GM19035 (cell line): ENCODE measurements around the gene MRPS6.

Experiments
- ATAC-seq: cut with Tn5 transposase; IDR thresholded peaks from one replicate; pipeline ENCODE4 v1.9.1; 2021; ENCODE audit not compliant: unreplicated experiment

MRPS6 gene

DNA sequence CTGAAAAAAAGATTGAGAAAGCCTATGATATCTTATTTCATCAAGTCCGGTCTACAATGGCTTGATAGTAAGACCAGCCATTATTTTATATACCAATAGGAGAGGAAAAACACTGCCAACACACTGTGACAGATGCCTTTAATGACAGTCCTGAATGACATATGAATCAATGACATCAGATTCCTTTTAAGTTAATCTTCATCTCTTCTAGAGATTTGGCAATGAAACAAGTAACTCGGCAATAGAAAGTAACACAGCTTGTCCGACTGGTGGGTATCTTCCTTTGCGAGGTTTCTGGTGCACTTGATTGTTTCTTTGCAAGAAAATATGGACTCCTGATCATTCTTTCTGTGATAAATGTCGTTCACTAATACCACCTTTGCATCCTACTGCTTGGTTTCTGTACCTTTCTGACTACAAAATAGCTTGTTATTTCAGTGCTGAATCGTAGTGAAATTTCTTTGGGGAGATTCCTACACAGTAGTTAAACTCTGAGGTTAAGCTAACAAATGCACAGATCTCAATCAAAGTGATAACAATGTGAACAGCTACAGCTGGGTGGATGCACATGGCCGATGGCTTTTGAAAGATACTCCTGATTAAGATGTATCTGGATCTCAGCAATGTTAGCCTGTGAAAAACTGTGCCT lies 104.7 kb downstream of the MRPS6 start:
- no peak for ATAC-seq

GRCh38 chr21:34179204-34179935 lies 106.0 kb downstream of the MRPS6 start:
- ATAC-seq, result no peak

DNA sequence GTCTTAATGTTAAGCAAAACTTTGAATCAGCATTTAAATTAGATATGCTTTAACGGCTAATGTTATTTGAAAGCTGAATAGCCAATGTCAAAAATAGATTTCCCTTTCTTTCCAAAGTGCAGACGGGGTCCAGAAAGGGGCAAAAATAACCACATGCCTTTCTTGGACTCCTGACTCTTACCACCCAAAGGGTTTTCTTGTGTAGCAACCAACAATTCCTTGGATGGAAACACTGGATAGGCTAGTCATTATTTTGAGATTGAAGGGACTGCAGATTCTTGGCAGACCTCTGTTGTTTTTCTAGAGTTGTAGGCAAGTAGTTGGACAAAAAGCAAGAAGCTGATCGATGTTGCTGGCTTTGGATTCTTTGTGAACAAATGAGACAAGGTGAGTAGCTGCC lies 107.0 kb downstream of the MRPS6 start:
- no peak for ATAC-seq

GRCh38 chr21:34180826-34181359 lies 107.5 kb downstream of the MRPS6 start:
- ATAC-seq, result no peak

GRCh38 chr21:34181431-34182039 lies 108.2 kb downstream of the MRPS6 start:
- no peak for ATAC-seq

DNA sequence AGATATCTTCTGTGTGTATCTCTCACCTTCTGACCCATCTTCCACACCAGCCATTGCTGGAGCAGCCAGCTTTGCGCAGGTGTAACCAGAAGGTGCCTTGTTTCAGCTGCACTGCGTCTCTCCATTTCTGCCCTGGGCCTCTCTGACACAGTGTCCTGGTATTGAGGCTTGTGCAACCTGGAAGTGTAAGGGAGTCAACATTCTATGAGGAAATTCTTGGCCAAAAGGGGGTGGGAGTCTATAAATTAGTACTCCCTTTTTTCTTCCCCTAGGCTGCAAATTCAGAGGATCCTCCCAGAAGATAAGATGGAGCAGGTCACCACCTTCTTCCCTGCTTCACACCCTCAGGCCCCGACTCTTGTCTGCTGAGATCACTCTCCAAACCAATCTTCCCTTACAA lies 109.1 kb downstream of the MRPS6 start:
- no peak for ATAC-seq

DNA sequence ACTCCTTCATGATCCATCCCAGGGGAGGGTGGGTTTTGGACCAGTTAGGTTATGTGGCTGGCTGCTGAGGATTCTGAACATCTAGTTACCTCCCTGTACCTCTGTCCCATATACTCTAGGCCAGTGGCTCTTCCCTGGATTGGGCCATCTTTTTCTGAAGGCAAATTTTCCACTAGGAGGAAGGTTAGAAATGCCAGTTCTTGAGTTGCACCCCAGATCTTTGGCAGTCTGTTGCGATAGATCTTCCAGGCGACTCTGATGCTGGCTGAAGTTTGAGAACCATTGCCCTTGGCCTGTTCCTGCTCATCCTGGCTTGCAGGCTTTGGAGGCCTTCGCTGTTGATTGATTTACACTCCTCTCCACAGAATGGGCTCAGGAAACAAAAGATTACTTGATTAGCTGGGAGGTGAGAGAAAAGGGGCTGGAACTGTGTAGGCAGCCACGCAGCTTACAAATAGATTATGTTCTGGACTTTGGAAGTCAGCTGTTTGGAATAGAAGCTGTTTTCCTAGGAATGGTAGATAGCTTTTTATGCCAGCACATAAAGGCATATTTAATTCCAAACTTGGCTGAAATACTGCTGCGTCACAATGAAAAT lies 110.1 kb downstream of the MRPS6 start:
- ATAC-seq, result no peak

GRCh38 chr21:34184232-34184631 lies 110.9 kb downstream of the MRPS6 start:
- ATAC-seq, result no peak

DNA sequence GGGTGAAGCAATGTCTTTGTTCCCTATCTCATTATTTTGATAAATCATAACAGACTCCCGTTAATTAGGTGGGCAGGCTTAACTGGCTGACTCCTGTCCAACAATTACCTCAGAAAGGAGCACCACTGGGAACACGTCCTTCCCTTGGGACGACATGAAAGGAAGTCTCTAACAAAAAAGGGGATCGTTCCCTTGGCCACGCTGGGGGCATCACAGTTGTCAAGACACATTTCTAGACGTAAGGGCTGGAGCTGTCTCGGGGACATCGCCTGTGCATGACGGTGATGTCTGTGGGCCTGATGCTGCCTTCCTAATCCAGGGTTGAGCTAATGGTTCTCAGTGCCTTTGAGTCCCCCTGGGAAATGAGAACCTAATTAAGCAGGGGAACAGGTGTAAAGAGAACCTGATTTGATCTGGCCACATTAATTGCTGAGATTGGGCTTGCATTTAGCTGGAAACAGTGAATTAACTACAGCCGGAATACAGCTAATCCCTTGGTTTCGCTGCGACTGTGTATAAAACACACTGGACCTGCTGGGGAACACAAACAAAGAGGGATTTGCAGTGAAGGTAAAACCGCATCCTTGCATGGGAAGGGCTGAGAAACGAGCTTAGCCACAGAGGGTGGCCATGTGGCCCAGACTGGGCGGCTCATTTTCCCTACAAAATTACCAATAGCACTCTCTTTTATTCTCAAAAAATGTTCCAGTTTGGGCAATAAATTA lies 111.8 kb downstream of the MRPS6 start:
- no peak for ATAC-seq

DNA sequence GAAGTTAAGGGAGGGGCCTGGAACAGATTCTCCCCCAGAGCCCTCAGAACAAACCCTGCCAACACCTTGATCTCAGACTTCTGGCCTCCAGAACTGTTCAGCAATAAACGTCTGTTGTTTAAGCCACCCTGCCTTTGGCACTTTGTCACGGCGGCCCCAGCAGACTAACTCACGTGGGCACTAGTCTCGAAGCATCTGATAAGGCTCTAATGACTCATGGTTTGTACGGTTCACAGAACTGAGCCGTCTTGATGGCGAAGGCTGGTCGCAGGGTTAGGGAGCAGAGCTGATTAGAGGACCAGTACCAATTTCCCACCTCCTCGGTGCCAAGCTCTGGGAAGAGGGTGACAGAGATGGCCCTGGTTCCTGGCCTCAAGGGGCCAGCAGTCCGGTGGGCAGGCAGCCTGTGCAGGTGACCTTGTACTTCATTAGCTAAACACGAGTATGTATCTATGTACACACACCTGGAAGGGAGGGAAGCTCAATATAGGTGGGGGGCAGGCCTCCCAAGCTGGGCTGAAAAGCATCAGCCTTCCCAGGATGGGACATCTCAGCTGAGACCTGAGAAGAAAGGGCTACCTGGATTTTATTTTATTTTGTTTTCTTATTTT lies 112.8 kb downstream of the MRPS6 start:
- no peak for ATAC-seq

- no peak for ATAC-seq
Measured at GRCh38 chr21:34187935-34188334, 114.6 kb downstream of the MRPS6 start.

DNA sequence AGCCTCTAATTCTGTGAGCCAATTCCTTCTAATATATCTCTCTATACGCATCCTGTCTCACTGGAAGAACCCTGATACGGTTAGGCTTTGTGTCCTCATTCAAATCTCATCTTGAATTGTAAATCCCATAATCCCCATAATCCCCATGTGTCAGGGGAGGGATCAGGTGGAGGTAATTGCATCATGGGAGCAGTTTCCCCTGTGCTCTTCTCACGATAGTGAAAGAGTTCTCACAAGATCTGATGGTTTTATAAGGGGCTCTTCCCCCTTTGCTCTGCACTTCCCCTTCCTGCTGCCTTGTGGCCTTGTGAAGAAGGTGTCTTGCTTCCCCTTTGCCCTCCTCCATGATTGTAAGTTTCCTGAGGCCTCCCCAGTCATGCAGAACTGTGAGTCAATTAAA lies 116.1 kb downstream of the MRPS6 start:
- ATAC-seq, result no peak

DNA sequence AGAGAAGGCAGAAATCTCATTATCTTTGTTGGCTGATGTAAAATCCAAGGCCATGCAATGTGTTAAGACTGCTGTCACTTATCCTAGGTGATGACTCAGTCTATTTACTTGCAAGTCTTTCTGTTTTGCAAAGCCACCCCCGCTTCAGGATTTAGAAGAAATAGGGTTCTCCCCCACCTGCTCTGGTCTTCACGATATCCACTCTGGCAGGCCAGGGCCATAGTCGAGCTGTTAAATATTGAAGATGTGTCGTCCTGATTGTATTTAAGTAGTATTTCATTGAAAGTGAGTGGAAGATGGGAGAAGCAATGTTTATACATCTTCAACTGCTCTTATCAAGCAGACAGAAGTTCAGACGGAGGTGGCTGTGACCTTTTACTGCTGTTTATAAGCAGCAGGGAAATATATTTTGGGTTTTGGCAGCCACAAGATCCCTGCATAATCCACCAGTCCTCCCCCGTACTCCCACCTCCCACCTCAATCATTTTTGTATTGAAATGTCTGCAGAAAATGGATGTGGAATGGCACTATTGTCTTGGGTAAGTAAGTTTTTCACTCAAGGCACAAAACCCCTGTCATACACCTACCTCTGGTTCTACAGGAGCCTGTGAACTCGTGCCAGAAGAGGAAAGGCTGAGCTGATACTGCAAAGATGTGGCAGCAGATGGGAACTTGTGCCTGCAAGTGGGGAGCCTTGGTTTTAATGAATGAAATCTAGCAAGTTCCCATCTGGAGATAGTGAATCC lies 117.4 kb downstream of the MRPS6 start:
- ATAC-seq, result no peak

DNA sequence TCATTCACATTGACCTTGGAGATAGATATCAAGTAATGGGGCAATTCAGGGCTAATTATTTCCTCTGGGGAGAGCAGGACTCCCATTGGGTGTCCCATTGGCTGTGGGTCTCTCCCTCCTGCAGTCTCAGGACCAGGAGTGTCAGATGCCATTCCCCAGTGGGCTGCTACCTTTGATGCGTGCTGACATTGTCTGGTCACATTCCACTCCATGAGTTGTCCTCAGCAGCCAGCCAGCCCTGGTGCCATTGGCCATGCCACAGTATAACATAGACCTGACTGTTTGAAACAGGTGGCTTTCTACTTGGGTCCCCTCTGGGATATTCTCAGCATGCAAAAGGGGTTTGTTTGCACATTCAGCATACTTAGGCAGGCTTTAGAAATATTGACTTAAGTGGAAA lies 118.5 kb downstream of the MRPS6 start:
- no peak for ATAC-seq
